Ishikawa (cell line): ENCODE results near the gene LILRA2.

ENCODE experiments used
- EGR1 ChIP-seq: IDR thresholded peaks from 2 replicates; pipeline ENCODE4 v1.6.1; 2012
- EP300 ChIP-seq: IDR thresholded peaks from 2 replicates; pipeline ENCODE4 v1.6.1; 2012; ENCODE audit warnings: borderline replicate concordance
- FOXM1 ChIP-seq: IDR thresholded peaks from 2 replicates; pipeline ENCODE4 v1.6.1; 2012; ENCODE audit warnings: low read depth, borderline replicate concordance
- MAX ChIP-seq: IDR thresholded peaks from 2 replicates; pipeline ENCODE4 v1.6.1; 2012
- NFIC ChIP-seq: IDR thresholded peaks from 2 replicates; pipeline ENCODE4 v1.6.1; 2012
- RAD21 ChIP-seq: IDR thresholded peaks from 2 replicates; pipeline ENCODE4 v1.6.1; 2012; ENCODE audit warnings: low read depth
- REST ChIP-seq: IDR thresholded peaks from 2 replicates; pipeline ENCODE4 v1.6.1; 2012; ENCODE audit warnings: low read depth, mild to moderate bottlenecking
- TAF1 ChIP-seq: IDR thresholded peaks from 2 replicates; pipeline ENCODE4 v1.6.1; 2012; ENCODE audit warnings: low read depth, mild to moderate bottlenecking
- TEAD4 ChIP-seq: IDR thresholded peaks from 2 replicates; pipeline ENCODE4 v1.6.1; 2012

DNA sequence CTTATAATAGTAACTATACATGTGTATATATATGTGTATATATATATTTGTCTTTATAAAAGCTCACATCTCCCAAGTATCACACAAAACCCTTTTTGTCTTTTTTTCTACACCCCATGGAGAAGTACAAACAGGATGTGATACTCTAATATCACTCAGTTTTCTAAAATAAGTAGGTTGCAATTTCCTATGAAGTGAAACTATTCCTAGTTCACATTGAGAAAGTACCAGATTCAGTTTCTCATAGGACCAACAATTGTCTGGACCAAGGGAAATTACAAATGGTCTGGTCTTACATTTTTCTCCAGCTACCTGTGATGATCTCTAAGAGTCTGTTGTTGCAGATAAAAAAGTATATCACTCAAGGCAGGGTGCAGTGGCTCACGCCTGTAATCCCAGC lies 38.8 kb downstream of the LILRA2 start:
- TF ChIP-seq NFIC (no peak), TEAD4 (no peak), TAF1 (no peak), EGR1 (no peak), MAX (no peak), REST (no peak), EP300 (no peak), RAD21 (no peak), FOXM1 (no peak)
